OCI-LY3 (cell line): ENCODE results near the gene SYNE1.

Experiments
- H2AFZ ChIP-seq: fragments of 200-600, 300-600 bp; shearing (Covaris generic); 2 replicates; pipeline ENCODE4 v1.6.0; 2014; ENCODE audit warnings: antibody characterized with exemption, low read depth, low read length
- H3K27ac ChIP-seq: fragments of 200-600, 300-600 bp; sonication (generic); 2 replicates; pipeline ENCODE4 v1.5.1; 2014; ENCODE audit warnings: mild to moderate bottlenecking, low read length, moderate library complexity, mixed read lengths
- H3K27me3 ChIP-seq: fragments of 200-600, 300-600 bp; sonication (generic); 2 replicates; pipeline ENCODE4 v1.6.1; 2014; ENCODE audit warnings: low read depth, low read length, mixed read lengths
- H3K36me3 ChIP-seq: fragments of 200-600, 300-600 bp; sonication (generic); replicated peaks from 2 replicates; pipeline ENCODE3; 2014; ENCODE audit warnings: low read depth, low read length, mixed read lengths
- H3K4me1 ChIP-seq: fragments of 300-600, 200-600 bp; sonication (generic); 2 replicates; pipeline ENCODE4 v1.6.1; 2014; ENCODE audit warnings: low read length, mixed read lengths
- H3K4me2 ChIP-seq: fragments of 200-600, 300-600 bp; sonication (generic); 2 replicates; pipeline ENCODE4 v1.6.1; 2014; ENCODE audit warnings: low read length, mixed read lengths
- H3K4me3 ChIP-seq: fragments of 300-600, 200-600 bp; sonication (generic); 2 replicates; pipeline ENCODE4 v1.5.1; 2014; ENCODE audit warnings: antibody characterized with exemption, mild to moderate bottlenecking, low read length, moderate library complexity
- H3K79me2 ChIP-seq: fragments of 300-600, 200-600 bp; shearing (Covaris generic); 2 replicates; pipeline ENCODE4 v1.6.1; 2014; ENCODE audit warnings: mild to moderate bottlenecking, low read length, mixed read lengths
- H3K9ac ChIP-seq: fragments of 300-600, 200-600 bp; shearing (Covaris generic); 2 replicates; pipeline ENCODE4 v1.6.0; 2014; ENCODE audit warnings: mild to moderate bottlenecking, low read length, moderate library complexity
- H3K9me3 ChIP-seq: fragments of 200-600, 300-600 bp; shearing (Covaris generic); 2 replicates; pipeline ENCODE4 v1.6.1; 2014; ENCODE audit warnings: low read length, mixed read lengths; ENCODE audit not compliant: insufficient read depth
- H4K20me1 ChIP-seq: fragments of 200-600, 300-600 bp; sonication (generic); 2 replicates; pipeline ENCODE4 v1.6.1; 2016; ENCODE audit warnings: low read length, mixed read lengths; ENCODE audit not compliant: insufficient read depth
- CTCF ChIP-seq: fragments of 200-600, 300-600 bp; sonication (generic); IDR thresholded peaks from 2 replicates; pipeline ENCODE4 v1.5.1; 2014; ENCODE audit warnings: antibody characterized with exemption, low read length, low read depth
- EZH2phosphoT487 ChIP-seq: fragments of 200-600 bp; shearing (Covaris generic); IDR thresholded peaks from 2 replicates; pipeline ENCODE4 v1.6.1; 2018; ENCODE audit warnings: antibody characterized with exemption, mixed run types, low read depth

The SYNE1 gene

GRCh38 chr6:152372945-152373344 is 264.2 kb downstream of the SYNE1 start:
- no peak overlapping the region for H3K9ac ChIP-seq
- no peaks in the 10 kb centered on the region for H3K9me3 ChIP-seq
- no peaks in the 10 kb centered on the region for H3K27me3 ChIP-seq
- H3K27ac ChIP-seq: no peak overlapping the region
- no peak overlapping the region for H3K4me3 ChIP-seq
- TF ChIP-seq EZH2phosphoT487: no peak
- TF ChIP-seq CTCF: no peak
- H2AFZ ChIP-seq: no peak overlapping the region
- H3K79me2 ChIP-seq: no peaks in the 10 kb centered on the region
- no peaks in the 10 kb centered on the region for H3K4me1 ChIP-seq
- no peaks in the 10 kb centered on the region for H3K36me3 ChIP-seq
- H4K20me1 ChIP-seq: no peaks in the 10 kb centered on the region
- no peak overlapping the region for H3K4me2 ChIP-seq

- no peak for TF ChIP-seq EZH2phosphoT487
- TF ChIP-seq CTCF: no peak
Observed at GRCh38 chr6:152371775-152372174, 265.4 kb downstream of the SYNE1 start.

GRCh38 chr6:152368751-152369624 is 268.2 kb downstream of the SYNE1 start:
- no peak overlapping the region for H3K27ac ChIP-seq

More at GRCh38 chr6:152371775-152372174, 265.4 kb downstream of the SYNE1 start:
- Histone ChIP-seq H3K36me3 (no peaks in the 10 kb centered on the region), H3K79me2 (no peaks in the 10 kb centered on the region), H3K9me3 (no peaks in the 10 kb centered on the region), H3K4me2 (no peak overlapping the region), H3K27me3 (no peaks in the 10 kb centered on the region; the same call in 1 of the 2 replicates), H3K27ac (no peak overlapping the region), H3K9ac (no peak overlapping the region), H3K4me1 (no peaks in the 10 kb centered on the region), H3K4me3 (no peak overlapping the region), H2AFZ (no peak overlapping the region), H4K20me1 (no peaks in the 10 kb centered on the region)

More at GRCh38 chr6:152368751-152369624, 268.2 kb downstream of the SYNE1 start:
- Histone ChIP-seq H3K4me1 (no peaks in the 10 kb centered on the region), H3K79me2 (no peaks in the 10 kb centered on the region), H3K9me3 (no peaks in the 10 kb centered on the region), H3K4me3 (no peak overlapping the region), H3K9ac (no peak overlapping the region), H3K27me3 (no peaks in the 10 kb centered on the region; the same call in 1 of the 2 replicates), H3K4me2 (no peak overlapping the region), H2AFZ (no peak overlapping the region), H3K36me3 (no peaks in the 10 kb centered on the region), H4K20me1 (no peaks in the 10 kb centered on the region)
- TF ChIP-seq EZH2phosphoT487 (no peak), CTCF (no peak)
